ENCODE data around the gene SCO1. TPM values are rescaled to one million over a fixed set of nuclear protein-coding genes. Genes with fewer than 3 reads are reported as not detected.

Gene SCO1
- total and polyA plus RNA-seq, 8 donors = 3.3 to 12.4 (median 9.4) TPM

- Histone ChIP-seq H3K4me1 (no peaks in the 10 kb centered on the region), H3K4me3 (no peak overlapping the region), H3K27me3 (no peaks in the 10 kb centered on the region), H3K36me3 (no peaks in the 10 kb centered on the region), H3K9me3 (no peaks in the 10 kb centered on the region), H3K27ac (no peak overlapping the region)
- intact Hi-C loops (cut with DNase I) = no loop called here
- WGBS, 2 donors = 67 to 71% methylated on average over 14 of the region's 14 CpGs
- ATAC-seq (no peak), FAIRE-seq (no peak), DNase-seq (no peak)
- TF ChIP-seq, protein P1, sequence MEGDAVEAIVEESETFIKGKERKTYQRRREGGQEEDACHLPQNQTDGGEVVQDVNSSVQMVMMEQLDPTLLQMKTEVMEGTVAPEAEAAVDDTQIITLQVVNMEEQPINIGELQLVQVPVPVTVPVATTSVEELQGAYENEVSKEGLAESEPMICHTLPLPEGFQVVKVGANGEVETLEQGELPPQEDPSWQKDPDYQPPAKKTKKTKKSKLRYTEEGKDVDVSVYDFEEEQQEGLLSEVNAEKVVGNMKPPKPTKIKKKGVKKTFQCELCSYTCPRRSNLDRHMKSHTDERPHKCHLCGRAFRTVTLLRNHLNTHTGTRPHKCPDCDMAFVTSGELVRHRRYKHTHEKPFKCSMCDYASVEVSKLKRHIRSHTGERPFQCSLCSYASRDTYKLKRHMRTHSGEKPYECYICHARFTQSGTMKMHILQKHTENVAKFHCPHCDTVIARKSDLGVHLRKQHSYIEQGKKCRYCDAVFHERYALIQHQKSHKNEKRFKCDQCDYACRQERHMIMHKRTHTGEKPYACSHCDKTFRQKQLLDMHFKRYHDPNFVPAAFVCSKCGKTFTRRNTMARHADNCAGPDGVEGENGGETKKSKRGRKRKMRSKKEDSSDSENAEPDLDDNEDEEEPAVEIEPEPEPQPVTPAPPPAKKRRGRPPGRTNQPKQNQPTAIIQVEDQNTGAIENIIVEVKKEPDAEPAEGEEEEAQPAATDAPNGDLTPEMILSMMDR (IDR thresholded peaks at IDR 0.05) = no peak
These were observed 74.5 kb downstream of the SCO1 start for GRCh38 chr17:10622617-10623485.

Other genes starting within 250 kb of the SCO1 start
- gene MYH4, start 228.0 kb downstream of the SCO1 start, total RNA-seq = not detected
- gene MYH4, start 228.0 kb downstream of the SCO1 start, polyA plus RNA-seq = not detected
- not detected for gene MYH1, start 179.0 kb downstream of the SCO1 start, total RNA-seq
- under 1 TPM; 0.04 to 0.09 TPM for gene MYH1, start 179.0 kb downstream of the SCO1 start, polyA plus RNA-seq
- not detected for gene MYH2, start 147.9 kb downstream of the SCO1 start, total RNA-seq
- gene MYH2, start 147.9 kb downstream of the SCO1 start, polyA plus RNA-seq = under 1 TPM in 1 of 2 donors, not detected in 1; 0.05 TPM
- gene MYH3, start 40.2 kb downstream of the SCO1 start, total RNA-seq = 1 to 10 TPM in 5 of 6 donors, under 1 TPM in 1; 0.63 to 2.6 (median 1.7) TPM
- gene MYH3, start 40.2 kb downstream of the SCO1 start, polyA plus RNA-seq = 10 to 100 TPM; 13.2 to 13.5 TPM
- gene ADPRM, start 61 bp upstream of the SCO1 start, total RNA-seq = 1 to 10 TPM; 4.1 to 6.9 (median 4.3) TPM
- 1 to 10 TPM; 6.5 to 6.8 TPM for gene ADPRM, start 61 bp upstream of the SCO1 start, polyA plus RNA-seq
- gene TMEM220, start 32.5 kb upstream of the SCO1 start, total RNA-seq = 10 to 100 TPM in 1 of 6 donors, 1 to 10 TPM in 5; 3.0 to 12.4 (median 8.2) TPM
- 1 to 10 TPM; 6.2 to 9.2 TPM for gene TMEM220, start 32.5 kb upstream of the SCO1 start, polyA plus RNA-seq
- under 1 TPM in 1 of 6 donors, not detected in 5; 0.13 TPM for gene TMEM238L, start 106.6 kb upstream of the SCO1 start, total RNA-seq
- not detected for gene TMEM238L, start 106.6 kb upstream of the SCO1 start, polyA plus RNA-seq
- gene PIRT, start 140.6 kb upstream of the SCO1 start, total RNA-seq = under 1 TPM in 4 of 6 donors, not detected in 2; 0.03 to 0.09 (median 0.04) TPM
- under 1 TPM in 1 of 2 donors, not detected in 1; 0.28 TPM for gene PIRT, start 140.6 kb upstream of the SCO1 start, polyA plus RNA-seq

Measured in pancreas (tissue), 10 donors.